GM23338 (cell line): ENCODE data around the gene TMEM269. TPM values are rescaled to one million over a fixed set of nuclear protein-coding genes. Genes with fewer than 3 reads are reported as not detected.
A peak's percentile ranks its signal among the peaks of the same experiment; 100 is the strongest.

Experiments used
- ATAC-seq: fragments of 200-7000 bp; cut with Tn5 transposase; 3 replicates; pipeline ENCODE4 v1.9.1; 2020
- DNase-seq: peaks from one replicate; pipeline ENCODE4 v3.0.0-alpha.2; 2015; ENCODE audit warnings: low spot score
- H2AFZ ChIP-seq: fragments of 200-600 bp; sonication (generic); 2 replicates; pipeline ENCODE4 v1.8.0; 2016; ENCODE audit warnings: antibody characterized with exemption, mild to moderate bottlenecking, moderate library complexity
- H3F3A ChIP-seq: fragments of 200-600 bp; sonication (generic); replicated peaks from 2 replicates; pipeline ENCODE4 v1.8.0; 2017; ENCODE audit warnings: antibody characterized with exemption, mixed run types, low read depth
- H3K27ac ChIP-seq: fragments of 200-600 bp; sonication (generic); 2 replicates; pipeline ENCODE4 v1.6.1; 2016; ENCODE audit warnings: low read depth
- H3K27me3 ChIP-seq: fragments of 200-600 bp; sonication (generic); 2 replicates; pipeline ENCODE4 v1.8.0; 2016; ENCODE audit warnings: mild to moderate bottlenecking, mixed run types, moderate library complexity; ENCODE audit not compliant: insufficient read depth
- H3K36me3 ChIP-seq: fragments of 200-600 bp; sonication (generic); 2 replicates; pipeline ENCODE4 v1.8.0; 2016; ENCODE audit warnings: mild to moderate bottlenecking; ENCODE audit not compliant: insufficient read depth
- H3K4me1 ChIP-seq: fragments of 200-600 bp; sonication (generic); 2 replicates; pipeline ENCODE4 v1.8.0; 2016; ENCODE audit warnings: mild to moderate bottlenecking, moderate library complexity; ENCODE audit not compliant: insufficient read depth
- H3K4me2 ChIP-seq: fragments of 200-600 bp; sonication (generic); 2 replicates; pipeline ENCODE4 v1.7.1; 2017; ENCODE audit warnings: mixed run types
- H3K4me3 ChIP-seq: fragments of 200-600 bp; sonication (generic); 2 replicates; pipeline ENCODE4 v1.6.1; 2016; ENCODE audit warnings: mixed run types
- H3K79me2 ChIP-seq: fragments of 200-600 bp; sonication (generic); replicated peaks from 2 replicates; pipeline ENCODE4 v1.8.0; 2017; ENCODE audit warnings: mild to moderate bottlenecking; ENCODE audit not compliant: insufficient read depth
- H3K9me2 ChIP-seq: fragments of 200-600 bp; sonication (generic); 2 replicates; pipeline ENCODE4 v1.8.0; 2017; ENCODE audit not compliant: insufficient read depth
- H4K20me1 ChIP-seq: fragments of 200-600 bp; sonication (generic); replicated peaks from 2 replicates; pipeline ENCODE4 v1.8.0; 2017; ENCODE audit warnings: mild to moderate bottlenecking; ENCODE audit not compliant: insufficient read depth
- H3K27ac Mint-ChIP-seq: 2 replicates; pipeline ENCODE4 v1.8.0; 2020; ENCODE audit warnings: inconsistent platforms, mild to moderate bottlenecking, moderate library complexity, mixed read lengths
- H3K27me3 Mint-ChIP-seq: 3 replicates; pipeline ENCODE4 v1.8.0; 2022; ENCODE audit warnings: low read depth, mild to moderate bottlenecking, moderate library complexity, mixed read lengths, inconsistent platforms; ENCODE audit not compliant: insufficient read depth, poor library complexity
- H3K36me3 Mint-ChIP-seq: 3 replicates; pipeline ENCODE4 v1.8.0; 2021; ENCODE audit warnings: low read depth, mild to moderate bottlenecking, inconsistent platforms, moderate library complexity, mixed read lengths
- H3K4me1 Mint-ChIP-seq: 3 replicates; pipeline ENCODE4 v1.8.0; 2020; ENCODE audit warnings: mild to moderate bottlenecking, inconsistent platforms, mixed read lengths
- H3K4me3 Mint-ChIP-seq: 3 replicates; pipeline ENCODE4 v1.8.0; 2021; ENCODE audit warnings: moderate library complexity, mild to moderate bottlenecking, inconsistent platforms, mixed read lengths
- H3K9me3 Mint-ChIP-seq: 3 replicates; pipeline ENCODE4 v1.8.0; 2020; ENCODE audit warnings: moderate library complexity, mild to moderate bottlenecking, inconsistent platforms, mixed read lengths
- CREB1 ChIP-seq: fragments of 250-450 bp; sonication (Bioruptor Pico); IDR thresholded peaks from 2 replicates; pipeline ENCODE4 v1.5.0; 2020; ENCODE audit warnings: low read depth, mild to moderate bottlenecking, moderate library complexity
- ETS1 ChIP-seq: IDR thresholded peaks from 2 replicates; pipeline ENCODE4 v1.6.1; 2016; ENCODE audit warnings: antibody characterized with exemption
- STAT1 ChIP-seq: IDR thresholded peaks from one replicate; pipeline ENCODE4 v1.6.1; 2016; ENCODE audit warnings: antibody characterized with exemption; ENCODE audit not compliant: unreplicated experiment
- ZNF114 ChIP-seq: fragments of 250-450 bp; sonication (Bioruptor Pico); IDR thresholded peaks from 2 replicates; pipeline ENCODE4 v1.5.0; 2020; ENCODE audit warnings: mild to moderate bottlenecking, moderate library complexity
- polyA plus RNA-seq: library from polyadenylated mRNA; unstranded; fragments of >200 nt; fragmentation: Nextera tagmentation; extraction: Ambion mirVana; gene quantifications from 2 replicates; pipeline ENCODE4 v1.2.1, GENCODE V29; 2016
- total RNA-seq: library from RNA; depleted of rRNA; stranded (reverse); fragments of >200 nt; shearing (Covaris generic); gene quantifications from 2 replicates; pipeline ENCODE4 v1.2.3, GENCODE V29; 2014
- TF ChIP-seq, protein P1 (sequence below): fragments of 250-450 bp; sonication (Bioruptor Pico); IDR thresholded peaks from 2 replicates; pipeline ENCODE4 v1.5.0; 2020; ENCODE audit warnings: mild to moderate bottlenecking, moderate library complexity
- TF ChIP-seq, protein P2 (sequence below), 2 experiments: fragments of 200-600 bp in 1 of 2; sonication (generic) in 1 of 2; conservative IDR thresholded peaks; 2 replicates each; pipeline versions ENCODE4 v1.5.1 to v1.6.1; 2016 to 2017; ENCODE audit warnings: antibody characterized with exemption in 2 of 2, low read depth in 2 of 2, mild to moderate bottlenecking in 2 of 2, moderate library complexity in 1 of 2

The TMEM269 gene
- total and polyA plus RNA-seq, 2 experiments from 2014 or later: 0.31 to 0.45 TPM

- peak overlapping the region; percentile 95 for H3K4me3 Mint-ChIP-seq
- Histone ChIP-seq H3K4me1 (peaks cover 27% of the 10 kb centered on the region), H3K27ac (no peak overlapping the region), H3K9me2 (no peaks in the 10 kb centered on the region), H2AFZ (no peak overlapping the region), H3K4me2 (peak overlapping the region; percentile 99), H3K36me3 (peaks cover 14% of the 10 kb centered on the region; the same call in 1 of the 2 replicates), H3K79me2 (peaks cover 25% of the 10 kb centered on the region), H3K27me3 (no peaks in the 10 kb centered on the region), H3K4me3 (peak overlapping the region; percentile 63), H4K20me1 (0 out of 2 replicates have a peak, but pooled peaks cover 4% of the 10 kb centered on the region), H3F3A (no peaks in the 10 kb centered on the region)
- TF ChIP-seq ZNF114 (no peak), STAT1 (no peak), ETS1 (no peak), CREB1 (CRISPR knock-in tag) (no peak)
- TF ChIP-seq, protein P1, sequence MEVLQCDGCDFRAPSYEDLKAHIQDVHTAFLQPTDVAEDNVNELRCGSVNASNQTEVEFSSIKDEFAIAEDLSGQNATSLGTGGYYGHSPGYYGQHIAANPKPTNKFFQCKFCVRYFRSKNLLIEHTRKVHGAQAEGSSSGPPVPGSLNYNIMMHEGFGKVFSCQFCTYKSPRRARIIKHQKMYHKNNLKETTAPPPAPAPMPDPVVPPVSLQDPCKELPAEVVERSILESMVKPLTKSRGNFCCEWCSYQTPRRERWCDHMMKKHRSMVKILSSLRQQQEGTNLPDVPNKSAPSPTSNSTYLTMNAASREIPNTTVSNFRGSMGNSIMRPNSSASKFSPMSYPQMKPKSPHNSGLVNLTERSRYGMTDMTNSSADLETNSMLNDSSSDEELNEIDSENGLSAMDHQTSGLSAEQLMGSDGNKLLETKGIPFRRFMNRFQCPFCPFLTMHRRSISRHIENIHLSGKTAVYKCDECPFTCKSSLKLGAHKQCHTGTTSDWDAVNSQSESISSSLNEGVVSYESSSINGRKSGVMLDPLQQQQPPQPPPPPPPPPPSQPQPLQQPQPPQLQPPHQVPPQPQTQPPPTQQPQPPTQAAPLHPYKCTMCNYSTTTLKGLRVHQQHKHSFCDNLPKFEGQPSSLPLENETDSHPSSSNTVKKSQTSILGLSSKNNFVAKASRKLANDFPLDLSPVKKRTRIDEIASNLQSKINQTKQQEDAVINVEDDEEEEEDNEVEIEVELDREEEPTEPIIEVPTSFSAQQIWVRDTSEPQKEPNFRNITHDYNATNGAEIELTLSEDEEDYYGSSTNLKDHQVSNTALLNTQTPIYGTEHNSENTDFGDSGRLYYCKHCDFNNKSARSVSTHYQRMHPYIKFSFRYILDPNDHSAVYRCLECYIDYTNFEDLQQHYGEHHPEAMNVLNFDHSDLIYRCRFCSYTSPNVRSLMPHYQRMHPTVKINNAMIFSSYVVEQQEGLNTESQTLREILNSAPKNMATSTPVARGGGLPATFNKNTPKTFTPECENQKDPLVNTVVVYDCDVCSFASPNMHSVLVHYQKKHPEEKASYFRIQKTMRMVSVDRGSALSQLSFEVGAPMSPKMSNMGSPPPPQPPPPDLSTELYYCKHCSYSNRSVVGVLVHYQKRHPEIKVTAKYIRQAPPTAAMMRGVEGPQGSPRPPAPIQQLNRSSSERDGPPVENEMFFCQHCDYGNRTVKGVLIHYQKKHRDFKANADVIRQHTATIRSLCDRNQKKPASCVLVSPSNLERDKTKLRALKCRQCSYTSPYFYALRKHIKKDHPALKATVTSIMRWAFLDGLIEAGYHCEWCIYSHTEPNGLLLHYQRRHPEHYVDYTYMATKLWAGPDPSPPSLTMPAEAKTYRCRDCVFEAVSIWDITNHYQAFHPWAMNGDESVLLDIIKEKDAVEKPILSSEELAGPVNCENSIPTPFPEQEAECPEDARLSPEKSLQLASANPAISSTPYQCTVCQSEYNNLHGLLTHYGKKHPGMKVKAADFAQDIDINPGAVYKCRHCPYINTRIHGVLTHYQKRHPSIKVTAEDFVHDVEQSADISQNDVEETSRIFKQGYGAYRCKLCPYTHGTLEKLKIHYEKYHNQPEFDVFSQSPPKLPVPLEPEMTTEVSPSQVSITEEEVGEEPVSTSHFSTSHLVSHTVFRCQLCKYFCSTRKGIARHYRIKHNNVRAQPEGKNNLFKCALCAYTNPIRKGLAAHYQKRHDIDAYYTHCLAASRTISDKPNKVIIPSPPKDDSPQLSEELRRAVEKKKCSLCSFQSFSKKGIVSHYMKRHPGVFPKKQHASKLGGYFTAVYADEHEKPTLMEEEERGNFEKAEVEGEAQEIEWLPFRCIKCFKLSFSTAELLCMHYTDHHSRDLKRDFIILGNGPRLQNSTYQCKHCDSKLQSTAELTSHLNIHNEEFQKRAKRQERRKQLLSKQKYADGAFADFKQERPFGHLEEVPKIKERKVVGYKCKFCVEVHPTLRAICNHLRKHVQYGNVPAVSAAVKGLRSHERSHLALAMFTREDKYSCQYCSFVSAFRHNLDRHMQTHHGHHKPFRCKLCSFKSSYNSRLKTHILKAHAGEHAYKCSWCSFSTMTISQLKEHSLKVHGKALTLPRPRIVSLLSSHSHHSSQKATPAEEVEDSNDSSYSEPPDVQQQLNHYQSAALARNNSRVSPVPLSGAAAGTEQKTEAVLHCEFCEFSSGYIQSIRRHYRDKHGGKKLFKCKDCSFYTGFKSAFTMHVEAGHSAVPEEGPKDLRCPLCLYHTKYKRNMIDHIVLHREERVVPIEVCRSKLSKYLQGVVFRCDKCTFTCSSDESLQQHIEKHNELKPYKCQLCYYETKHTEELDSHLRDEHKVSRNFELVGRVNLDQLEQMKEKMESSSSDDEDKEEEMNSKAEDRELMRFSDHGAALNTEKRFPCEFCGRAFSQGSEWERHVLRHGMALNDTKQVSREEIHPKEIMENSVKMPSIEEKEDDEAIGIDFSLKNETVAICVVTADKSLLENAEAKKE (CRISPR knock-in tag): no peak
- TF ChIP-seq, protein P2, sequence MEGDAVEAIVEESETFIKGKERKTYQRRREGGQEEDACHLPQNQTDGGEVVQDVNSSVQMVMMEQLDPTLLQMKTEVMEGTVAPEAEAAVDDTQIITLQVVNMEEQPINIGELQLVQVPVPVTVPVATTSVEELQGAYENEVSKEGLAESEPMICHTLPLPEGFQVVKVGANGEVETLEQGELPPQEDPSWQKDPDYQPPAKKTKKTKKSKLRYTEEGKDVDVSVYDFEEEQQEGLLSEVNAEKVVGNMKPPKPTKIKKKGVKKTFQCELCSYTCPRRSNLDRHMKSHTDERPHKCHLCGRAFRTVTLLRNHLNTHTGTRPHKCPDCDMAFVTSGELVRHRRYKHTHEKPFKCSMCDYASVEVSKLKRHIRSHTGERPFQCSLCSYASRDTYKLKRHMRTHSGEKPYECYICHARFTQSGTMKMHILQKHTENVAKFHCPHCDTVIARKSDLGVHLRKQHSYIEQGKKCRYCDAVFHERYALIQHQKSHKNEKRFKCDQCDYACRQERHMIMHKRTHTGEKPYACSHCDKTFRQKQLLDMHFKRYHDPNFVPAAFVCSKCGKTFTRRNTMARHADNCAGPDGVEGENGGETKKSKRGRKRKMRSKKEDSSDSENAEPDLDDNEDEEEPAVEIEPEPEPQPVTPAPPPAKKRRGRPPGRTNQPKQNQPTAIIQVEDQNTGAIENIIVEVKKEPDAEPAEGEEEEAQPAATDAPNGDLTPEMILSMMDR (conservative IDR thresholded peaks at IDR 0.05; ENCODE audit: low read depth in 2 of 2): no peak
- H3K4me1 Mint-ChIP-seq: peaks cover 20% of the 10 kb centered on the region
- H3K9me3 Mint-ChIP-seq: no peaks in the 10 kb centered on the region; the same call in 2 of the 3 replicates
- no peak overlapping the region for H3K27ac Mint-ChIP-seq
- ATAC-seq (no peak), DNase-seq (no peak)
- H3K36me3 Mint-ChIP-seq: peaks cover 48% of the 10 kb centered on the region
- H3K27me3 Mint-ChIP-seq: peaks cover 4% of the 10 kb centered on the region
These were observed 63.1 kb downstream of the TMEM269 start for GRCh38 chr1:42847721-42848460.
